ENCODE results near the gene OR4N5. TPM values are rescaled to one million over a fixed set of nuclear protein-coding genes. Genes with fewer than 3 reads are reported as not detected.

Gene OR4N5
- total RNA-seq = not detected in 2 replicates

GRCh38 chr14:20138520-20138919 is at the start of gene OR4N5:
Gene OR4N5 (plus strand): TSS chr14:20138820. CDS start chr14:20143736, 4,916 bp downstream.

GRCh38 chr14:20110438-20110837 is 28.2 kb upstream of the OR4N5 start, which contains the start of gene OR4K17:
Gene OR4K17 (plus strand): TSS chr14:20110739. CDS start chr14:20117500, 6,761 bp downstream.

GRCh38 chr14:20190596-20190995 is 52.0 kb downstream of the OR4N5 start, which contains the start of gene OR11G2:
Gene OR11G2 (plus strand): TSS chr14:20190896. CDS start chr14:20197438, 6,542 bp downstream.

Other genes with a start within 250 kb of the OR4N5 start
- not detected in 2 replicates for gene OR4K5, start 218.2 kb upstream of the OR4N5 start, total RNA-seq
- not detected in 2 replicates for gene OR4K1, start 207.9 kb upstream of the OR4N5 start, total RNA-seq
- not detected in 2 replicates for gene OR4K15, start 163.2 kb upstream of the OR4N5 start, total RNA-seq
- gene OR4Q2, start 136.7 kb upstream of the OR4N5 start, total RNA-seq = not detected in 2 replicates
- gene OR4K14, start 119.5 kb upstream of the OR4N5 start, total RNA-seq = not detected in 2 replicates
- not detected in 2 replicates for gene OR4K13, start 102.8 kb upstream of the OR4N5 start, total RNA-seq
- not detected in 2 replicates for gene OR4L1, start 78.8 kb upstream of the OR4N5 start, total RNA-seq
- gene OR4K17, start 28.1 kb upstream of the OR4N5 start, total RNA-seq = not detected in 2 replicates
- not detected in 2 replicates for gene OR11G2, start 52.1 kb downstream of the OR4N5 start, total RNA-seq
- not detected in 2 replicates for gene OR11H6, start 84.9 kb downstream of the OR4N5 start, total RNA-seq
- not detected in 2 replicates for gene OR11H7, start 90.2 kb downstream of the OR4N5 start, total RNA-seq
- gene OR11H4, start 100.5 kb downstream of the OR4N5 start, total RNA-seq = not detected in 2 replicates
- 7.5 and 9.9 TPM in 2 replicates for gene TTC5, start 167.1 kb downstream of the OR4N5 start, total RNA-seq
- 34.8 and 43.9 TPM in 2 replicates for gene CCNB1IP1, start 194.5 kb downstream of the OR4N5 start, total RNA-seq
- gene PARP2, start 204.8 kb downstream of the OR4N5 start, total RNA-seq = 1.8 and 16.2 TPM in 2 replicates